Peyer's patch (tissue), 4 donors: ENCODE results near the gene LYPD6B. TPM values are rescaled to one million over a fixed set of nuclear protein-coding genes. Genes with fewer than 3 reads are reported as not detected.

Experiments used
- DNase-seq, 3 donors: peaks; one replicate each; pipeline ENCODE4 v3.0.0-alpha.2; 2017 to 2019
- H3K27ac ChIP-seq, 4 donors: fragments of 200-600 bp; sonication (generic); one replicate each; pipeline ENCODE4 v1.5.1; 2016 to 2019
- H3K27me3 ChIP-seq, 2 donors: fragments of 200-600 bp; sonication (generic); one replicate each; pipeline ENCODE4 v1.5.1; 2019
- H3K36me3 ChIP-seq, 3 donors: fragments of 200-600 bp; sonication (generic); one replicate each; pipeline ENCODE4 v1.5.1; 2016 to 2019
- H3K4me1 ChIP-seq, 4 donors: fragments of 200-600 bp; sonication (generic); one replicate each; pipeline ENCODE4 v1.5.1; 2016 to 2019
- H3K4me3 ChIP-seq, 4 donors: fragments of 200-600 bp; sonication (generic); 1 replicate in 3 of 4; 2 replicates in 1 of 4; pipeline ENCODE4 v1.5.1; 2016 to 2019; ENCODE audit warnings: mild to moderate bottlenecking in 1 of 4
- H3K9me3 ChIP-seq, 4 donors: fragments of 200-600 bp; sonication (generic); one replicate each; pipeline ENCODE4 v1.5.1; 2016 to 2019; ENCODE audit warnings: mild to moderate bottlenecking in 1 of 4
- CTCF ChIP-seq, 6 experiments: fragments of 450-650 bp in 4 of 6; fragments of 200-600 bp in 2 of 6; sonication (generic) in 1 of 6; IDR thresholded peaks; one replicate each; pipeline ENCODE4 v1.5.1; 2017 to 2019; ENCODE audit warnings: antibody characterized with exemption in 6 of 6, mild to moderate bottlenecking in 3 of 6, moderate library complexity in 1 of 6
- POLR2A ChIP-seq, 2 donors: fragments of 450-650 bp; IDR thresholded peaks; one replicate each; pipeline ENCODE4 v1.5.1; 2017; ENCODE audit warnings: antibody characterized with exemption in 2 of 2, mild to moderate bottlenecking in 2 of 2, moderate library complexity in 2 of 2
- total RNA-seq, 4 donors: library from RNA; depleted of rRNA; stranded (reverse); fragments of >200 nt; gene quantifications; one replicate each; pipeline ENCODE4 v1.1.0, GENCODE V29; 2016

LYPD6B gene
- total RNA-seq, 4 donors from 2014 or later, result 2.0 to 4.4 (median 3.7) TPM; not detected in 1

GRCh38 chr2:149062531-149062930 is 24.0 kb downstream of the LYPD6B start:
- Histone ChIP-seq H3K9me3 (no peaks in the 10 kb centered on the region), H3K4me3 (no peak overlapping the region), H3K27me3 (no peaks in the 10 kb centered on the region), H3K27ac (no peak overlapping the region), H3K4me1 (no peaks in the 10 kb centered on the region), H3K36me3 (no peaks in the 10 kb centered on the region)
- DNase-seq, result no peak
- no peak for TF ChIP-seq POLR2A (IDR thresholded peaks at IDR 0.05)
- TF ChIP-seq CTCF (IDR thresholded peaks at IDR 0.05), result no peak

- no peak for DNase-seq
- no peak overlapping the region for H3K27ac ChIP-seq
- H3K36me3 ChIP-seq, result no peaks in the 10 kb centered on the region
- H3K9me3 ChIP-seq, result no peaks in the 10 kb centered on the region
- no peak overlapping the region for H3K4me3 ChIP-seq
- no peaks in the 10 kb centered on the region for H3K27me3 ChIP-seq
- no peak for TF ChIP-seq POLR2A (IDR thresholded peaks at IDR 0.05)
- no peak for TF ChIP-seq CTCF (IDR thresholded peaks at IDR 0.05)
- H3K4me1 ChIP-seq, result no peaks in the 10 kb centered on the region
Observed at GRCh38 chr2:149063177-149063576, 24.7 kb downstream of the LYPD6B start.

GRCh38 chr2:149064365-149064841 is 25.9 kb downstream of the LYPD6B start:
- peak in 1 of 3 donors; percentile 47 for DNase-seq
- TF ChIP-seq CTCF (IDR thresholded peaks at IDR 0.05) (no peak), POLR2A (IDR thresholded peaks at IDR 0.05) (no peak)

GRCh38 chr2:149064856-149065630 is 26.5 kb downstream of the LYPD6B start:
- H3K9me3 ChIP-seq, result no peaks in the 10 kb centered on the region
- no peaks in the 10 kb centered on the region for H3K4me1 ChIP-seq
- no peak for TF ChIP-seq CTCF (IDR thresholded peaks at IDR 0.05)
- TF ChIP-seq POLR2A (IDR thresholded peaks at IDR 0.05), result no peak
- no peak overlapping the region for H3K4me3 ChIP-seq
- H3K27ac ChIP-seq, result peak overlapping the region in 1 of 4 donors; percentile 38
- no peaks in the 10 kb centered on the region for H3K36me3 ChIP-seq
- H3K27me3 ChIP-seq, result no peaks in the 10 kb centered on the region
- no peak for DNase-seq

More at GRCh38 chr2:149064365-149064841, 25.9 kb downstream of the LYPD6B start:
- H3K27ac ChIP-seq, result peak overlapping the region in 1 of 4 donors; percentile 38
- no peaks in the 10 kb centered on the region for H3K27me3 ChIP-seq
- H3K4me1 ChIP-seq, result no peaks in the 10 kb centered on the region
- H3K9me3 ChIP-seq, result no peaks in the 10 kb centered on the region
- H3K4me3 ChIP-seq, result no peak overlapping the region
- no peaks in the 10 kb centered on the region for H3K36me3 ChIP-seq

- no peaks in the 10 kb centered on the region for H3K27me3 ChIP-seq
- H3K4me3 ChIP-seq, result no peak overlapping the region
- TF ChIP-seq CTCF (IDR thresholded peaks at IDR 0.05) (no peak), POLR2A (IDR thresholded peaks at IDR 0.05) (no peak)
- no peak overlapping the region for H3K27ac ChIP-seq
- H3K4me1 ChIP-seq, result no peaks in the 10 kb centered on the region
- DNase-seq, result no peak
- no peaks in the 10 kb centered on the region for H3K9me3 ChIP-seq
- H3K36me3 ChIP-seq, result no peaks in the 10 kb centered on the region
Observed at GRCh38 chr2:149068225-149068995, 29.9 kb downstream of the LYPD6B start.
